ENCODE data around the gene USP6NL. TPM values are rescaled to one million over a fixed set of nuclear protein-coding genes. Genes with fewer than 3 reads are reported as not detected.

Gene USP6NL
- total and polyA plus RNA-seq, 10 of the 15 experiments (the other 5 are each of a cell fraction or from before 2014, with no cell fraction given), result 4.0 to 27.7 (median 18.2) TPM

DNA sequence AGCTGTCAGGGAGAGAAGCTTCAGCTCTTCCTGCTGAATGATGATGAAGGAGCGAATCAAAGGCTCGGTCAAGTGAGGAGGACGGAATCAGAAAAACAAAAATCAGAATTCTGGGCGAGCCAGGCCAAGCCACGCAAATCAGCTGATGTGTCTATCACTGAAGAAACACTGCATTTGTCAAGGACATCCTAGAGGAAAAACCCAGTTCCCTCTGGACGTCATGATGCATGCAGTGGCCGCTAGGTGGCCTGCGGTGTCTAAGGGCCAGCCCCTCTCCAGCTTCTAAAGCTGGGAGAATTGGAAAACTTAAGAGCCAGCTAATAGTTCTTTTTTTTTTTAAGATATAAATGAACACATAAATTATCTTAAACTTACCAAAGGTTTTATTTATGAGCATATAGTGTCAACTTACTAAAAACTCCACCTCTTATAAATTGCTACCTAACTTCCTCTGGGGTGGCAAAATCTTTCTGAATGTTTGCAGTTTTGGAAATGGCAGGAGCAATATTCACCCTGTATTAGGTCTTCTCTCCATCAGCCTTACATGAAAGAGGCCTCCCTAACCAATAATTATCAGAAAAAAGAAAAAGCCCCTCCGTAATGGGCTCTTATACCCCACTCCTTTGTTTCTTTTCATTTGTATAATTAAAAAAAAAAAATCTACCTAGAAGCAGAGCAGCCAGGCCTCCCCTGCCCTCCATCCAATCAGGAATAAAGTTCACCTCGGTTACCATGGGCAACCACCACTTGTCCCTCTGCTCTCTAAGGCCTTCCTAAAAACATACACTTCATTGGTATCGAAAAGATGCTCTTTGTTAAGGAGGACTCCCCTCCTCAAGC lies 186.8 kb downstream of the USP6NL start:
- RAD21 ChIA-PET (ENCODE audit: unreplicated experiment), result interaction anchor here (0.6 to 2.0 kb wide), 5 partner anchors 36 to 333 kb away, joined by 3 to 21 read pairs (median 3); no protein-coding TSS in a partner anchor
- peak; percentile 89 for FAIRE-seq
- TF ChIP-seq DPF2 (IDR thresholded peaks at IDR 0.05), result no peak
- TF ChIP-seq, protein P1, sequence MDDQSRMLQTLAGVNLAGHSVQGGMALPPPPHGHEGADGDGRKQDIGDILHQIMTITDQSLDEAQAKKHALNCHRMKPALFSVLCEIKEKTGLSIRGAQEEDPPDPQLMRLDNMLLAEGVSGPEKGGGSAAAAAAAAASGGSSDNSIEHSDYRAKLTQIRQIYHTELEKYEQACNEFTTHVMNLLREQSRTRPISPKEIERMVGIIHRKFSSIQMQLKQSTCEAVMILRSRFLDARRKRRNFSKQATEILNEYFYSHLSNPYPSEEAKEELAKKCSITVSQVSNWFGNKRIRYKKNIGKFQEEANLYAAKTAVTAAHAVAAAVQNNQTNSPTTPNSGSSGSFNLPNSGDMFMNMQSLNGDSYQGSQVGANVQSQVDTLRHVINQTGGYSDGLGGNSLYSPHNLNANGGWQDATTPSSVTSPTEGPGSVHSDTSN (IDR thresholded peaks at IDR 0.05; ENCODE audit: insufficient replicate concordance, low read depth, low read length), result no peak
- TF ChIP-seq, protein P2, sequence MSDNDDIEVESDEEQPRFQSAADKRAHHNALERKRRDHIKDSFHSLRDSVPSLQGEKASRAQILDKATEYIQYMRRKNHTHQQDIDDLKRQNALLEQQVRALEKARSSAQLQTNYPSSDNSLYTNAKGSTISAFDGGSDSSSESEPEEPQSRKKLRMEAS (IDR thresholded peaks at IDR 0.05; ENCODE audit: low read depth, low read length), result no peak
- TF ChIP-seq, protein P3, sequence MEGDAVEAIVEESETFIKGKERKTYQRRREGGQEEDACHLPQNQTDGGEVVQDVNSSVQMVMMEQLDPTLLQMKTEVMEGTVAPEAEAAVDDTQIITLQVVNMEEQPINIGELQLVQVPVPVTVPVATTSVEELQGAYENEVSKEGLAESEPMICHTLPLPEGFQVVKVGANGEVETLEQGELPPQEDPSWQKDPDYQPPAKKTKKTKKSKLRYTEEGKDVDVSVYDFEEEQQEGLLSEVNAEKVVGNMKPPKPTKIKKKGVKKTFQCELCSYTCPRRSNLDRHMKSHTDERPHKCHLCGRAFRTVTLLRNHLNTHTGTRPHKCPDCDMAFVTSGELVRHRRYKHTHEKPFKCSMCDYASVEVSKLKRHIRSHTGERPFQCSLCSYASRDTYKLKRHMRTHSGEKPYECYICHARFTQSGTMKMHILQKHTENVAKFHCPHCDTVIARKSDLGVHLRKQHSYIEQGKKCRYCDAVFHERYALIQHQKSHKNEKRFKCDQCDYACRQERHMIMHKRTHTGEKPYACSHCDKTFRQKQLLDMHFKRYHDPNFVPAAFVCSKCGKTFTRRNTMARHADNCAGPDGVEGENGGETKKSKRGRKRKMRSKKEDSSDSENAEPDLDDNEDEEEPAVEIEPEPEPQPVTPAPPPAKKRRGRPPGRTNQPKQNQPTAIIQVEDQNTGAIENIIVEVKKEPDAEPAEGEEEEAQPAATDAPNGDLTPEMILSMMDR (IDR thresholded peaks at IDR 0.05 in 2 of 3, conservative IDR thresholded peaks at IDR 0.05 in 1 of 3; ENCODE audit: control insufficient read depth in 2 of 3, extremely low read depth in 1 of 3, insufficient read depth in 1 of 3, low read depth in 3 of 3, low read length in 3 of 3), result peak; percentile 79 to 91 (median 89)
- no peak for TF ChIP-seq POU2F2 (IDR thresholded peaks at IDR 0.05; ENCODE audit: borderline replicate concordance, low read depth, low read length)
- TF ChIP-seq PML (IDR thresholded peaks at IDR 0.05; ENCODE audit: low read length), result no peak
- TF ChIP-seq SREBF1 (IDR thresholded peaks at IDR 0.05; ENCODE audit: low read length), result no peak
- no peak for TF ChIP-seq SUZ12 (IDR thresholded peaks at IDR 0.05; ENCODE audit: unreplicated experiment)
- TF ChIP-seq CREM (IDR thresholded peaks at IDR 0.05; ENCODE audit: low read depth), result peak; percentile 61; the same call in 1 of the 2 replicates
- TF ChIP-seq RELA (IDR thresholded peaks at IDR 0.05; ENCODE audit: borderline replicate concordance, partially characterized antibody), result no peak
- TF ChIP-seq CHD1 (IDR thresholded peaks at IDR 0.05; ENCODE audit: low read depth, low read length), result no peak
- TF ChIP-seq PAX8 (IDR thresholded peaks at IDR 0.05), result no peak
- no peak for TF ChIP-seq EZH2 (IDR thresholded peaks at IDR 0.05; ENCODE audit: borderline replicate concordance, control insufficient read depth, low read depth, low read length)
- TF ChIP-seq RCOR1 (conservative IDR thresholded peaks at IDR 0.05; ENCODE audit: low read depth, low read length), result no peak
- TF ChIP-seq EGR1 (IDR thresholded peaks at IDR 0.05; ENCODE audit: borderline replicate concordance in 1 of 2, low read depth in 2 of 2, low read length in 2 of 2), result no peak
- TF ChIP-seq IKZF1 (conservative IDR thresholded peaks at IDR 0.05), result no peak
- TF ChIP-seq ESRRA (IDR thresholded peaks at IDR 0.05; ENCODE audit: low read length), result no peak
- TF ChIP-seq, protein P4, sequence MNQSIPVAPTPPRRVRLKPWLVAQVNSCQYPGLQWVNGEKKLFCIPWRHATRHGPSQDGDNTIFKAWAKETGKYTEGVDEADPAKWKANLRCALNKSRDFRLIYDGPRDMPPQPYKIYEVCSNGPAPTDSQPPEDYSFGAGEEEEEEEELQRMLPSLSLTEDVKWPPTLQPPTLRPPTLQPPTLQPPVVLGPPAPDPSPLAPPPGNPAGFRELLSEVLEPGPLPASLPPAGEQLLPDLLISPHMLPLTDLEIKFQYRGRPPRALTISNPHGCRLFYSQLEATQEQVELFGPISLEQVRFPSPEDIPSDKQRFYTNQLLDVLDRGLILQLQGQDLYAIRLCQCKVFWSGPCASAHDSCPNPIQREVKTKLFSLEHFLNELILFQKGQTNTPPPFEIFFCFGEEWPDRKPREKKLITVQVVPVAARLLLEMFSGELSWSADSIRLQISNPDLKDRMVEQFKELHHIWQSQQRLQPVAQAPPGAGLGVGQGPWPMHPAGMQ (IDR thresholded peaks at IDR 0.05; ENCODE audit: borderline replicate concordance), result no peak
- TF ChIP-seq LARP7 (IDR thresholded peaks at IDR 0.05), result no peak
- no peak for TF ChIP-seq PAX5 (IDR thresholded peaks at IDR 0.05; ENCODE audit: borderline replicate concordance, low read depth, low read length)

More for the DNA sequence above, 186.8 kb downstream of the USP6NL start:
- intact Hi-C loops (cut with micrococcal nuclease; ENCODE audit: unreplicated experiment), result loop anchor here (1.0 to 2.0 kb wide), 2 partner anchors 48 to 334 kb away; no protein-coding TSS in a partner anchor
- H3K27me3 ChIP-seq (replicated peaks in 1 of 2; ENCODE audit: control insufficient read depth in 2 of 2, insufficient read depth in 2 of 2, low read length in 1 of 2), result no peaks in the 10 kb centered on the region; a peak in 1 of 4 replicates
- H3K4me2 ChIP-seq (ENCODE audit: control insufficient read depth, insufficient read depth), result no peak overlapping the region
- WGBS (ENCODE audit: insufficient coverage, insufficient replicate concordance, low lambda C conversion rate, missing lambda C conversion rate), result 18% methylated on average over 11 of the region's 11 CpGs
- DNase-seq (ENCODE audit: low read depth, low spot score) (no peak), ATAC-seq (peak; percentile 91)
- no TSS peak for BruUV-seq (replicated peaks)
- in situ Hi-C loops (cut with MboI), result no loop called here
- SMC1A ChIA-PET (ENCODE audit: uncharacterized antibody, unreplicated experiment), result interaction anchor here (0.6 to 2.6 kb wide), 11 partner anchors 9 to 332 kb away, joined by 3 to 13 read pairs (median 3); no protein-coding TSS in a partner anchor
- no peaks in the 10 kb centered on the region for H3K4me1 ChIP-seq (ENCODE audit: control insufficient read depth, insufficient read depth, low read length)
- H3K9ac ChIP-seq (ENCODE audit: control insufficient read depth, insufficient read depth, low read length), result no peak overlapping the region
- H3K4me3 ChIP-seq, result no peak overlapping the region
- H3K79me2 ChIP-seq (ENCODE audit: control insufficient read depth, insufficient read depth, low read length), result no peaks in the 10 kb centered on the region
- no peaks in the 10 kb centered on the region for H4K20me1 ChIP-seq (ENCODE audit: control insufficient read depth, insufficient read depth)
- CTCF ChIA-PET, result interaction anchor here (0.7 to 1.8 kb wide), 23 partner anchors 11 to 1967 kb away, joined by 3 to 11 read pairs (median 4); no protein-coding TSS in a partner anchor
- POLR2A ChIA-PET, result no interaction called here
- H3K27ac ChIP-seq (ENCODE audit: control insufficient read depth, insufficient read depth), result no peak overlapping the region
- no peaks in the 10 kb centered on the region for H3K36me3 ChIP-seq (ENCODE audit: control insufficient read depth in 2 of 2, insufficient read depth in 2 of 2, low read length in 1 of 2)
- no peak overlapping the region for H2AFZ ChIP-seq (ENCODE audit: control insufficient read depth, low read depth, low read length)
- peaks cover 4% of the 10 kb centered on the region; the same call in 2 of the 3 replicates for H3K9me3 ChIP-seq (replicated peaks; ENCODE audit: control insufficient read depth, insufficient read depth, low read length)

Data from GM12878 (cell line).